MM.1S (cell line): ENCODE data around the gene TMEM63B.

Source experiments
- DNase-seq: peaks from one replicate; pipeline ENCODE4 v3.0.0-alpha.2; 2015
- H2AFZ ChIP-seq: fragments of 300-600 bp; sonication (generic); 2 replicates; pipeline ENCODE4 v1.6.0; 2016; ENCODE audit warnings: antibody characterized with exemption, low read length
- H3F3A ChIP-seq: fragments of 300-600 bp; sonication (generic); 2 replicates; pipeline ENCODE4 v1.6.1; 2016; ENCODE audit warnings: mild to moderate bottlenecking, antibody characterized with exemption, low read length, moderate library complexity, mixed read lengths; ENCODE audit not compliant: insufficient read depth
- H3K27ac ChIP-seq: fragments of 300-600 bp; sonication (generic); 2 replicates; pipeline ENCODE4 v1.5.1; 2016; ENCODE audit warnings: mild to moderate bottlenecking, low read length
- H3K27me3 ChIP-seq: fragments of 300-600 bp; sonication (generic); replicated peaks from 2 replicates; pipeline ENCODE4 v1.6.0; 2016; ENCODE audit warnings: low read length; ENCODE audit not compliant: insufficient read depth
- H3K36me3 ChIP-seq: fragments of 300-600 bp; sonication (generic); replicated peaks from 2 replicates; pipeline ENCODE4 v1.6.1; 2016; ENCODE audit warnings: mild to moderate bottlenecking, low read length, mixed read lengths; ENCODE audit not compliant: insufficient read depth
- H3K4me1 ChIP-seq: fragments of 300-600 bp; sonication (generic); 2 replicates; pipeline ENCODE4 v1.6.1; 2016; ENCODE audit warnings: low read length, mixed read lengths
- H3K4me2 ChIP-seq: fragments of 300-600 bp; sonication (generic); 2 replicates; pipeline ENCODE4 v1.6.0; 2016; ENCODE audit warnings: low read depth, low read length
- H3K4me3 ChIP-seq: fragments of 300-600 bp; sonication (generic); 2 replicates; pipeline ENCODE4 v1.5.1; 2016; ENCODE audit warnings: low read length, mixed read lengths
- H3K79me2 ChIP-seq: fragments of 300-600 bp; sonication (generic); 2 replicates; pipeline ENCODE4 v1.6.1; 2016; ENCODE audit warnings: mixed run types, low read length, mixed read lengths
- H3K9ac ChIP-seq: fragments of 300-600 bp; sonication (generic); 2 replicates; pipeline ENCODE4 v1.6.1; 2016; ENCODE audit warnings: low read length, mixed read lengths
- H3K9me2 ChIP-seq: fragments of 300-600 bp; sonication (generic); replicated peaks from 2 replicates; pipeline ENCODE4 v1.6.1; 2016; ENCODE audit warnings: mild to moderate bottlenecking, low read length, mixed read lengths; ENCODE audit not compliant: insufficient read depth
- H3K9me3 ChIP-seq: fragments of 300-600 bp; sonication (generic); replicated peaks from 2 replicates; pipeline ENCODE4 v1.6.1; 2016; ENCODE audit warnings: mild to moderate bottlenecking, low read length, mixed read lengths; ENCODE audit not compliant: insufficient read depth
- H4K20me1 ChIP-seq: fragments of 300-600 bp; sonication (generic); 2 replicates; pipeline ENCODE4 v1.6.1; 2016; ENCODE audit warnings: mild to moderate bottlenecking, low read length, moderate library complexity, mixed read lengths; ENCODE audit not compliant: insufficient read depth
- EZH2 ChIP-seq: fragments of 300-600 bp; sonication (generic); optimal IDR thresholded peaks from 2 replicates; pipeline ENCODE3; 2017; ENCODE audit warnings: low read depth, mild to moderate bottlenecking, antibody characterized with exemption, low read length, mixed read lengths
- EZH2phosphoT487 ChIP-seq: fragments of 300-600 bp; sonication (generic); IDR thresholded peaks from 2 replicates; pipeline ENCODE4 v1.6.1; 2018; ENCODE audit warnings: antibody characterized with exemption, low read length
- TF ChIP-seq, protein P1 (sequence below): fragments of 300-600 bp; sonication (generic); IDR thresholded peaks from 2 replicates; pipeline ENCODE4 v1.5.1; 2016; ENCODE audit warnings: antibody characterized with exemption, low read length, mixed read lengths

Gene TMEM63B

DNA sequence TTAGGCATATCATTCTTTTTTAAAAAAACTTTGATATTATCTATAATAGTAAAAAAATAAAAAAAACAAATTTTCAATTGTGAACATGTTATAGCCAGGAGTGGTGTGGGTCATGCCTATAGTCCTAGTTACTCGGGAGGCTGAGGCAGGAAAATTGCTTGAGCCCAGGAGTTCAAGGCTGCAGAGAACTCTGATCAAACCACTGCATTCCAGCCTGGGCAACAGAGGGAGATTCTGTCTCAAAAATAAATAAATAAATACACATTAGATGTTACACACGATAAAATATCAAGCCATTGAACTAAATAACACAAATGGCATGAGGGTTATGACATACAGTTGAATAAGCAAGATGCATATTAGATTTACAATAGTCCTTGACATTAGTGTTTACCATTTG is 61.5 kb downstream of the TMEM63B start:
- Histone ChIP-seq H3K4me3 (no peak overlapping the region), H3K79me2 (no peaks in the 10 kb centered on the region), H3K27me3 (no peaks in the 10 kb centered on the region), H2AFZ (no peak overlapping the region), H3F3A (no peaks in the 10 kb centered on the region), H3K36me3 (no peaks in the 10 kb centered on the region), H3K9me3 (no peaks in the 10 kb centered on the region), H3K9ac (no peak overlapping the region), H3K4me1 (no peaks in the 10 kb centered on the region), H3K27ac (no peak overlapping the region), H3K4me2 (no peak overlapping the region), H3K9me2 (no peaks in the 10 kb centered on the region), H4K20me1 (no peaks in the 10 kb centered on the region)
- no peak for TF ChIP-seq EZH2
- no peak for TF ChIP-seq EZH2phosphoT487
- TF ChIP-seq, protein P1, sequence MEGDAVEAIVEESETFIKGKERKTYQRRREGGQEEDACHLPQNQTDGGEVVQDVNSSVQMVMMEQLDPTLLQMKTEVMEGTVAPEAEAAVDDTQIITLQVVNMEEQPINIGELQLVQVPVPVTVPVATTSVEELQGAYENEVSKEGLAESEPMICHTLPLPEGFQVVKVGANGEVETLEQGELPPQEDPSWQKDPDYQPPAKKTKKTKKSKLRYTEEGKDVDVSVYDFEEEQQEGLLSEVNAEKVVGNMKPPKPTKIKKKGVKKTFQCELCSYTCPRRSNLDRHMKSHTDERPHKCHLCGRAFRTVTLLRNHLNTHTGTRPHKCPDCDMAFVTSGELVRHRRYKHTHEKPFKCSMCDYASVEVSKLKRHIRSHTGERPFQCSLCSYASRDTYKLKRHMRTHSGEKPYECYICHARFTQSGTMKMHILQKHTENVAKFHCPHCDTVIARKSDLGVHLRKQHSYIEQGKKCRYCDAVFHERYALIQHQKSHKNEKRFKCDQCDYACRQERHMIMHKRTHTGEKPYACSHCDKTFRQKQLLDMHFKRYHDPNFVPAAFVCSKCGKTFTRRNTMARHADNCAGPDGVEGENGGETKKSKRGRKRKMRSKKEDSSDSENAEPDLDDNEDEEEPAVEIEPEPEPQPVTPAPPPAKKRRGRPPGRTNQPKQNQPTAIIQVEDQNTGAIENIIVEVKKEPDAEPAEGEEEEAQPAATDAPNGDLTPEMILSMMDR: no peak
- DNase-seq: no peak

DNA sequence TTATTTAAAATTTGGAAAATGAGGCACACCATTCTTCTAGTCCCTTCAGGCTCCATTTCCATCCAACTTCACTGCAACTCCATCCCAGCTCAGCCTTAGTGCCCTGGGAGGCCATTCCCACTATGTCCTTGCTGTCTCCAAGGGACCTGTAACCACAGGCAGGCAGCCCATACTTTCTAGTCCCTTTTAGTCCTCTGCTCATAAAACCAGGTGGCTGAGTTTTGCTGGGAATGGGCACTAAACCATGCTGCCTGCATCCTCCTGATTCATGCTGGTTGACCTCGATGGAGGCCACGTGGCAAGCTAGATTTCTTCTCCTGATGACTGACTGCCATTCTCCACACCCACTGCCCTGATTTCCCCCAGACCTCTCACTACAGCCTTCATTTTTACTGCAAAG is 61.9 kb downstream of the TMEM63B start:
- TF ChIP-seq, protein P1: no peak
- TF ChIP-seq EZH2 (no peak), EZH2phosphoT487 (no peak)
- Histone ChIP-seq H4K20me1 (no peaks in the 10 kb centered on the region), H3K9me3 (no peaks in the 10 kb centered on the region), H3K9me2 (no peaks in the 10 kb centered on the region), H3K36me3 (no peaks in the 10 kb centered on the region), H3K9ac (no peak overlapping the region), H3K4me1 (no peaks in the 10 kb centered on the region), H3K4me3 (no peak overlapping the region), H3K4me2 (no peak overlapping the region), H3K27ac (no peak overlapping the region), H3K27me3 (no peaks in the 10 kb centered on the region), H3F3A (no peaks in the 10 kb centered on the region), H2AFZ (no peak overlapping the region), H3K79me2 (no peaks in the 10 kb centered on the region)
- no peak for DNase-seq

DNA sequence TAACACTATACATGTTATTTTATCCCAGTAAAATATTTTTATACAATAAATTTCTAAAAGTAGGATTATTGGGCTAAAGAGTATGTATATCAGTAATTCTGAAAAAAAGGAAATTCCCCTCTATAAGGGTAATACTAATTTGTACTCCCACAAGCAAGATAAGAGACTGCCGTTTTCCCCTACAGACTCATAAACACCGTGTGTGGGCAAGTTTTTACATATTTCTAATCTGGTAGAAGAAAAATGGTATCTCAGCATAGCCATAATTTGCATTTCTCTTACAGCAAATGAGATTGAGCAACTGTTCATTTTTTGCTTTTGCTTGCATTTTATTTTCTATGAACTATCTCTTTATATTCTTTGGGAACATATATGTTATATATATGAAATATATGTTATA is 63.4 kb downstream of the TMEM63B start:
- DNase-seq: no peak
- TF ChIP-seq, protein P1: no peak
- no peak for TF ChIP-seq EZH2phosphoT487
- TF ChIP-seq EZH2: no peak

More for the DNA sequence above, 63.4 kb downstream of the TMEM63B start:
- no peak overlapping the region for H3K9ac ChIP-seq
- H3K27me3 ChIP-seq: no peaks in the 10 kb centered on the region
- H3K79me2 ChIP-seq: no peaks in the 10 kb centered on the region
- no peak overlapping the region for H2AFZ ChIP-seq
- H3K9me3 ChIP-seq: no peaks in the 10 kb centered on the region
- no peak overlapping the region for H3K27ac ChIP-seq
- H3K4me2 ChIP-seq: no peak overlapping the region
- H4K20me1 ChIP-seq: no peaks in the 10 kb centered on the region
- H3K4me3 ChIP-seq: no peak overlapping the region
- H3K36me3 ChIP-seq: no peaks in the 10 kb centered on the region
- no peaks in the 10 kb centered on the region for H3K9me2 ChIP-seq
- H3K4me1 ChIP-seq: no peaks in the 10 kb centered on the region
- H3F3A ChIP-seq: no peaks in the 10 kb centered on the region
